Transverse colon (tissue), 4 donors: ENCODE data around the gene CCNI. TPM values are rescaled to one million over a fixed set of nuclear protein-coding genes. Genes with fewer than 3 reads are reported as not detected.

ENCODE experiments used
- DNase-seq: peaks from one replicate; pipeline ENCODE4 v3.0.0-alpha.2; 2019
- H3K27ac ChIP-seq, 4 donors: fragments of 200-600 bp; sonication (generic); 2 replicates each; pipeline ENCODE4 v1.5.1; 2016 to 2018; ENCODE audit warnings: inconsistent platforms in 4 of 4
- H3K27me3 ChIP-seq: fragments of 200-600 bp; sonication (generic); 2 replicates; pipeline ENCODE4 v1.5.1; 2017; ENCODE audit warnings: inconsistent platforms
- H3K36me3 ChIP-seq, 4 donors: fragments of 200-600 bp; sonication (generic); 2 replicates each; pipeline ENCODE4 v1.5.1; 2017 to 2019; ENCODE audit warnings: inconsistent platforms in 4 of 4
- H3K4me1 ChIP-seq, 4 donors: fragments of 200-600 bp; sonication (generic); 2 replicates each; pipeline ENCODE4 v1.5.1; 2017 to 2020; ENCODE audit warnings: inconsistent platforms in 4 of 4
- H3K4me3 ChIP-seq, 4 donors: fragments of 200-600 bp; sonication (generic); 1 replicate in 1 of 4; 2 replicates in 3 of 4; pipeline versions ENCODE4 v1.5.1 to v1.6.1; 2017 to 2019; ENCODE audit warnings: inconsistent platforms in 4 of 4
- H3K9me3 ChIP-seq, 2 donors: fragments of 200-600 bp; sonication (generic); 2 replicates each; pipeline ENCODE4 v1.5.1; 2017 to 2019; ENCODE audit warnings: inconsistent platforms in 2 of 2
- EP300 ChIP-seq: sonication (generic); formaldehyde crosslinking; IDR thresholded peaks from one replicate; pipeline ENCODE4 v1.6.1; 2017; ENCODE audit warnings: antibody characterized with exemption, low read depth
- POLR2A ChIP-seq: fragments of 450-650 bp; IDR thresholded peaks from one replicate; pipeline ENCODE4 v1.6.1; 2016; ENCODE audit warnings: antibody characterized with exemption, mild to moderate bottlenecking, moderate library complexity
- POLR2AphosphoS5 ChIP-seq, 3 donors: sonication (generic); formaldehyde crosslinking; IDR thresholded peaks; one replicate each; pipeline ENCODE4 v1.6.1; 2016; ENCODE audit warnings: antibody characterized with exemption in 3 of 3
- WGBS, 2 donors: methylation state at CpG; one replicate each; pipeline ENCODE4 v1.1.5; 2018; ENCODE audit warnings: low coverage in 1 of 2; 5-methylcytosine and 5-hydroxymethylcytosine counted together
- in situ Hi-C, 4 donors: fragments of 200-750 bp; cut with MboI; loops; one replicate each; pipeline versions ENCODE4 v1.15.0 to v1.15.1; 2017; ENCODE audit warnings: low sequenced_read_pairs in 3 of 4, low pct_ligation_motif_present in 1 of 4, low pct_unique_long_range_greater_than_20kb in 1 of 4
- intact Hi-C: fragments of 100-400 bp; cut with DNase I; formaldehyde crosslinking; loops from one replicate; pipeline ENCODE4 v1.15.1; 2023; ENCODE audit warnings: low total_unique reads
- total RNA-seq, 4 donors: library from RNA; depleted of rRNA; stranded (reverse); fragments of >200 nt; gene quantifications; one replicate each; pipeline ENCODE4 v1.1.0, GENCODE V29; 2016
- TF ChIP-seq, protein P1 (sequence below), 5 experiments: fragments of 200-600 bp in 3 of 5; fragments of 450-650 bp in 2 of 5; sonication (generic) in 3 of 5; IDR thresholded peaks; 1 replicate in 2 of 5; 2 replicates in 3 of 5; pipeline ENCODE4 v1.5.1; 2016 to 2017; ENCODE audit warnings: antibody characterized with exemption in 5 of 5, inconsistent platforms in 3 of 5, mild to moderate bottlenecking in 2 of 5, moderate library complexity in 1 of 5

Gene CCNI
- total RNA-seq, 4 donors from 2014 or later: 91.7 to 206 (median 154) TPM

DNA sequence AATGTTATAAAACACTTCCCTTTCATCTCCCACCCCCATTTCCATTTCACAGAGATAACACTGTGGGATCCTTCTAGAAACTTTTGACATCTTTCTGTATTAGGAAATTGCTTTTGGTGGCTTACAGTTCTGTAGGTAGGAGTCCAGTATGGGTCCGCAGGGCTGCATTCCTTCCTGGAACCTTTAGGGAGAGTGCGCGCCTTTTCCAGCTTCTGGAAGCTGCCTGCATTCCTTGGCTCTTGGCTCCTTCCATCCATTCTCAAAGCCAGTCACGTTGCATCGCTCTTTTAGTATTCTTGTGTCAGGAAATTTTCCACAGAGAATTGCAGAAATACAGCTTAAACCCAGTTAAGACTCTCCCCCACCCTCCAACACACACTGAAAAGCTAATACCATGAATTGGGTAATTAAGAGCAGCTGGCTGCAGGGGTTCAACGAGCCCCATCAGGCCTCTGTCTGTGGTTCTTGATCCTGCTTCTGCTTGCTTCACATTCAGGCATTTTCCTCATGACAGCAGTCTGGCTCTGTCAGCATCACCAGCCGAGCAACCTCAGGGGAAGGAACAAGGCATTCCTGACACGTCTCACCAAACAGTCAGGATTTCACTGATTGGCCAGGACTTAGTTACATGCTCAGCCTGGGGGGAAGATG lies 77.4 kb downstream of the CCNI start:
- TF ChIP-seq, protein P1, sequence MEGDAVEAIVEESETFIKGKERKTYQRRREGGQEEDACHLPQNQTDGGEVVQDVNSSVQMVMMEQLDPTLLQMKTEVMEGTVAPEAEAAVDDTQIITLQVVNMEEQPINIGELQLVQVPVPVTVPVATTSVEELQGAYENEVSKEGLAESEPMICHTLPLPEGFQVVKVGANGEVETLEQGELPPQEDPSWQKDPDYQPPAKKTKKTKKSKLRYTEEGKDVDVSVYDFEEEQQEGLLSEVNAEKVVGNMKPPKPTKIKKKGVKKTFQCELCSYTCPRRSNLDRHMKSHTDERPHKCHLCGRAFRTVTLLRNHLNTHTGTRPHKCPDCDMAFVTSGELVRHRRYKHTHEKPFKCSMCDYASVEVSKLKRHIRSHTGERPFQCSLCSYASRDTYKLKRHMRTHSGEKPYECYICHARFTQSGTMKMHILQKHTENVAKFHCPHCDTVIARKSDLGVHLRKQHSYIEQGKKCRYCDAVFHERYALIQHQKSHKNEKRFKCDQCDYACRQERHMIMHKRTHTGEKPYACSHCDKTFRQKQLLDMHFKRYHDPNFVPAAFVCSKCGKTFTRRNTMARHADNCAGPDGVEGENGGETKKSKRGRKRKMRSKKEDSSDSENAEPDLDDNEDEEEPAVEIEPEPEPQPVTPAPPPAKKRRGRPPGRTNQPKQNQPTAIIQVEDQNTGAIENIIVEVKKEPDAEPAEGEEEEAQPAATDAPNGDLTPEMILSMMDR (IDR thresholded peaks at IDR 0.05): no peak
- TF ChIP-seq POLR2AphosphoS5 (IDR thresholded peaks at IDR 0.05) (no peak), EP300 (no peak), POLR2A (no peak)
- Histone ChIP-seq H3K27ac (no peak overlapping the region), H3K36me3 (peaks cover 0 to 19% (median 2%) of the 10 kb centered on the region in 4 donors), H3K9me3 (no peaks in the 10 kb centered on the region), H3K4me1 (peaks cover 0 to 19% (median 6%) of the 10 kb centered on the region in 4 donors), H3K27me3 (no peaks in the 10 kb centered on the region), H3K4me3 (no peak overlapping the region)
- DNase-seq: no peak
- 90 to 93% methylated on average over 3 to 8 of the region's 8 CpGs for WGBS, 2 donors
- intact Hi-C loops: no loop called here
- in situ Hi-C loops: no loop called here

DNA sequence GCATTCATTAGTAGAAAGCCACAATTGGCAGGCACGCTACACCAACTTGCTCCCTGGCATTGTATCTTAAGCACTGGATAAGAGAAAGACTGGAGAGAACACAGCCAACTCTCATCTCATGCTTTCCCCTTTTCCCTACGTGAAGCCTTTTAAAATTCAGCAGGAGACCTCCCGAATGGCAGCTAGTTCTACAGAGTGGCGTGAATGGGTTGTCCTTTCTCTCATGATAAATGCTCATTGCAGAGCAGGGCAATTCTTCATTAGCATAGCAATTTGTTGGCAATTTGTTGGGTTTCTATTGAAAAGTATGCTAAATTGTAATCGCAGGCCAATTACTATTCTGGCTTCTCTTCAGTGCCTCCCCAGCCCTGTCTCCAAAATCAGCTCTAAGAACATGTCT lies 78.3 kb downstream of the CCNI start:
- WGBS, 2 donors: 95 to 97% methylated on average over 5 of the region's 5 CpGs
- no peak for DNase-seq
- no peaks in the 10 kb centered on the region for H3K9me3 ChIP-seq
- in situ Hi-C loops (no loop called here), intact Hi-C loops (no loop called here)
- H3K4me1 ChIP-seq: peaks cover 0 to 14% (median 5%) of the 10 kb centered on the region in 4 donors
- no peak overlapping the region for H3K4me3 ChIP-seq
- H3K27me3 ChIP-seq: no peaks in the 10 kb centered on the region
- peaks cover 0 to 19% (median 2%) of the 10 kb centered on the region in 4 donors for H3K36me3 ChIP-seq
- TF ChIP-seq POLR2AphosphoS5 (IDR thresholded peaks at IDR 0.05) (no peak), EP300 (no peak), POLR2A (no peak)
- TF ChIP-seq, protein P1 (IDR thresholded peaks at IDR 0.05): no peak
- no peak overlapping the region for H3K27ac ChIP-seq

Other genes starting within 250 kb of the CCNI start
- 10 to 100 TPM; 19.3 to 63.2 (median 33.1) TPM for gene SOWAHB, start 177.8 kb downstream of the CCNI start, total RNA-seq
- 100 to 1,000 TPM in 1 of 4 donors, 10 to 100 TPM in 3; 48.6 to 127 (median 78.8) TPM for gene SEPTIN11, start 126.2 kb downstream of the CCNI start, total RNA-seq
- gene CCNG2, start 81.2 kb upstream of the CCNI start, total RNA-seq: 100 to 1,000 TPM in 1 of 4 donors, 10 to 100 TPM in 3; 55.4 to 114 (median 79.4) TPM